Lung (tissue), 12 donors: ENCODE results near the gene TP53RK. TPM values are rescaled to one million over a fixed set of nuclear protein-coding genes. Genes with fewer than 3 reads are reported as not detected.

Experiments
- ATAC-seq: fragments of 200-7000 bp; cut with Tn5 transposase; one replicate; pipeline ENCODE4 v1.9.1; 2020; ENCODE audit warnings: moderate number of reproducible peaks; ENCODE audit not compliant: insufficient read depth, low FRiP score
- DNase-seq, 3 donors: peaks; one replicate each; pipeline ENCODE4 v3.0.0-alpha.2; 2013 to 2017
- H3K27ac ChIP-seq, 2 donors: one replicate each; pipeline ENCODE4 v1.5.1; 2013; ENCODE audit warnings: mild to moderate bottlenecking in 2 of 2, moderate library complexity in 2 of 2, control low read depth in 1 of 2, inconsistent platforms in 1 of 2, low read depth in 1 of 2, low read length in 1 of 2
- H3K27me3 ChIP-seq, 3 donors: one replicate each; pipeline ENCODE4 v1.5.1; 2013; ENCODE audit warnings: low read length in 2 of 3; ENCODE audit not compliant: control insufficient read depth in 3 of 3, insufficient read depth in 3 of 3
- H3K36me3 ChIP-seq, 4 donors: one replicate each; pipeline ENCODE4 v1.5.1; 2013; ENCODE audit warnings: low read length in 4 of 4, mild to moderate bottlenecking in 1 of 4, moderate library complexity in 1 of 4; ENCODE audit not compliant: control insufficient read depth in 4 of 4, insufficient read depth in 4 of 4
- H3K4me1 ChIP-seq, 5 donors: one replicate each; pipeline ENCODE4 v1.5.1; 2013; ENCODE audit warnings: low read length in 5 of 5, mild to moderate bottlenecking in 2 of 5, moderate library complexity in 1 of 5; ENCODE audit not compliant: control insufficient read depth in 5 of 5, insufficient read depth in 5 of 5
- H3K4me3 ChIP-seq: one replicate; pipeline ENCODE4 v1.5.1; 2013; ENCODE audit warnings: mild to moderate bottlenecking, control low read depth, moderate library complexity
- H3K9ac ChIP-seq, 2 donors: one replicate each; pipeline ENCODE4 v1.5.1; 2013; ENCODE audit warnings: low read length in 2 of 2, control low read depth in 1 of 2; ENCODE audit not compliant: insufficient read depth in 1 of 2
- H3K9me3 ChIP-seq, 4 donors: one replicate each; pipeline ENCODE4 v1.5.1; 2013; ENCODE audit warnings: low read length in 3 of 4, mild to moderate bottlenecking in 1 of 4, moderate library complexity in 1 of 4; ENCODE audit not compliant: control insufficient read depth in 4 of 4, insufficient read depth in 3 of 4
- WGBS, 2 donors: extraction: QIAGEN DNeasy Blood & Tissue Kit; methylation state at CpG; one replicate each; pipeline ENCODE4 v1.1.7; 2013; 5-methylcytosine and 5-hydroxymethylcytosine counted together
- polyA plus RNA-seq, 2 donors: library from polyadenylated mRNA; stranded (reverse); fragments of 200-250 nt; gene quantifications; one replicate each; pipeline ENCODE4 v1.2.1, GENCODE V29; 2013
- total RNA-seq, 2 donors: library from RNA; depleted of rRNA in 1 of 2; stranded (reverse); fragments of >200 nt in 1 of 2; gene quantifications; one replicate each; pipeline ENCODE4 v1.2.1, GENCODE V29; 2014 to 2021
- TF ChIP-seq, protein P1 (sequence below): IDR thresholded peaks from 2 replicates; pipeline ENCODE4 v1.5.1; 2012; ENCODE audit warnings: mild to moderate bottlenecking; ENCODE audit errors: control extremely low read depth, extremely low read depth
- donor health status: control.
- donor health status: control.
- donor health status: Bipolar disorder and iron deficiency.
- donor health status: healthy.
- donor health status: DM: yes; HTN: yes; CAD: no.

The TP53RK gene
- total and polyA plus RNA-seq, 4 donors = 11.6 to 15.7 (median 12.5) TPM

DNA sequence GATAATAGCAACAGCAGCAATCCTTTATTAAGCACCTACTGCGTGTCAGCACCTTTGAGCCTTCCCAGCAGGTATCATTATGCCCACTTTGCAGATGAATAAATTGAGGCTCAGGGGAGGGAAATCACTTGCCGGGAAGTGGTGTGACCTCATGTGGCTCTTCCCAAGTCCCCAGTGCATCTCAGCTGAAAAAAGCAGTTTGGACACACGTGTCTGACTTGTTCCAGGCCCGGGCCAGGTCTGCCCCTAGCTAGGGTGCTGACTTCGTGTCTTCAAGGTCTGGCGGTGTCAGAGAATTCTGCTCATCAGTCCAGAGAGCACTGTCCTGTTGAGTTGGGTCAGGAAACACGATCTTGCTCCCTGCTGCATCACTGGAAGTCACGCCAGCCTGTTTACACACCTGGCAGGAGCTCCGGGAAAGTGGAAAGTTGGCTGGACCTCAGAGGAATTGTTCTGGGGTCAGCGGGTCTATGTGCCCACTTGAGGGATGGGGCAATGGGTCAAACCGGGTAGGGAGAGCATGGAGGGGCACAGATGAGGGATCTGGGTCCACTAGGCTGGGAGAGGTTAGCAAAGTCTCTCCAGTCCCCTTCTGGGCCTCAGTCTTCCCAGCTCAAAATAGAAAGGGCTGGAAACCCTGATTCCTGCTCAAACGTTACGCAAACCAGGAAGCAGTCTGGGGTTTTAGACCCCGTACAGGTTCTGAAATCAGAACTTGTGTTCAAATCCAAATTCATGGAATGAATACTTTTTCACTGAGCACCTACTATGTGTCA lies 48.5 kb downstream of the TP53RK start:
- TF ChIP-seq, protein P1, sequence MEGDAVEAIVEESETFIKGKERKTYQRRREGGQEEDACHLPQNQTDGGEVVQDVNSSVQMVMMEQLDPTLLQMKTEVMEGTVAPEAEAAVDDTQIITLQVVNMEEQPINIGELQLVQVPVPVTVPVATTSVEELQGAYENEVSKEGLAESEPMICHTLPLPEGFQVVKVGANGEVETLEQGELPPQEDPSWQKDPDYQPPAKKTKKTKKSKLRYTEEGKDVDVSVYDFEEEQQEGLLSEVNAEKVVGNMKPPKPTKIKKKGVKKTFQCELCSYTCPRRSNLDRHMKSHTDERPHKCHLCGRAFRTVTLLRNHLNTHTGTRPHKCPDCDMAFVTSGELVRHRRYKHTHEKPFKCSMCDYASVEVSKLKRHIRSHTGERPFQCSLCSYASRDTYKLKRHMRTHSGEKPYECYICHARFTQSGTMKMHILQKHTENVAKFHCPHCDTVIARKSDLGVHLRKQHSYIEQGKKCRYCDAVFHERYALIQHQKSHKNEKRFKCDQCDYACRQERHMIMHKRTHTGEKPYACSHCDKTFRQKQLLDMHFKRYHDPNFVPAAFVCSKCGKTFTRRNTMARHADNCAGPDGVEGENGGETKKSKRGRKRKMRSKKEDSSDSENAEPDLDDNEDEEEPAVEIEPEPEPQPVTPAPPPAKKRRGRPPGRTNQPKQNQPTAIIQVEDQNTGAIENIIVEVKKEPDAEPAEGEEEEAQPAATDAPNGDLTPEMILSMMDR = no peak
- H3K9me3 ChIP-seq = no peaks in the 10 kb centered on the region
- H3K9ac ChIP-seq = no peak overlapping the region
- H3K4me1 ChIP-seq = no peaks in the 10 kb centered on the region
- H3K27me3 ChIP-seq = no peaks in the 10 kb centered on the region
- no peak overlapping the region for H3K27ac ChIP-seq
- 62 to 66% methylated on average over 14 of the region's 14 CpGs for WGBS, 2 donors
- DNase-seq (peak in 1 of 3 donors; percentile 16), ATAC-seq (no peak)
- H3K36me3 ChIP-seq = no peaks in the 10 kb centered on the region
- no peak overlapping the region for H3K4me3 ChIP-seq

DNA sequence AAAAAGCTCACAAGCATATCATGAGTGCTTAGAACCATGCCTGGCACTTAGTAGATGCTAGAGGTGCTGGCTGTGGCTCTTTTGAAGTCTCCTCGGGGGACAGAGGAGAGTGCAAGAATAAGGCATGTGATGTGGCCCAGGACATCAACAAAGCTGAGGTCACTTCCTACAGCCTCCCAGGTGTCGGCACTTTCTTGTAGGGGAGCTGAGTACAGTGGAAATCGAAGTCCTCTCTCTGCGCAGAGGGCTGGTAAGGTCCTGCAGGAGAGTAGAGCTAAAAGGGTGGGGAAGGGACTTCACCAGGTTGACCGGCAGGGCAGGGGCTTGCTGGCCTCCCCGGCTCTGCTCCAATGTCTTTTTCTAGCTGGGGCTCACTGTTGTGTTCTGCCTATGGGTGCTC lies 49.2 kb downstream of the TP53RK start:
- Histone ChIP-seq H3K36me3 (no peaks in the 10 kb centered on the region), H3K9me3 (no peaks in the 10 kb centered on the region), H3K9ac (no peak overlapping the region), H3K27me3 (no peaks in the 10 kb centered on the region), H3K4me3 (no peak overlapping the region), H3K27ac (no peak overlapping the region), H3K4me1 (no peaks in the 10 kb centered on the region)
- 79 to 80% methylated on average over 6 of the region's 6 CpGs for WGBS, 2 donors
- no peak for ATAC-seq
- TF ChIP-seq, protein P1 = no peak
- DNase-seq = no peak

DNA sequence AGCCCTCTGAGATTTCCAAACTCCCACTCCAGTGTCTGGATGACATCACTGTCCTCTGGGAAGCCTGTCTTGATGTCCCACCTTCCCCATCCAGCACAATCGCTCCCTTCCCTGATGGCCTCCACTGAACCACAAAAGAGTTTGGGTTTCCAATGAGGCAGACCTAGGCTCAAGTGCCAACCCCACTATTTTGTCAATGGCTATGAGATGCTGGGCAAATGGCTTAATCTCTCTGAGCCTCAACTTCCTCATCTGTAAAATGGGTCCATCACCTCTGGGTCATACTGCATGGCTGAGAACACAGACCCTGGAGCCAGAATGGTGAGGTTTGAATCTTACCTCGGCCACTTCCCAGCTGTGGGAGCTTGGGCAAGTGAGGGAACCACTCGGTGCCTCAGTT lies 49.7 kb downstream of the TP53RK start:
- H3K9ac ChIP-seq = no peak overlapping the region
- WGBS, 2 donors = 94 to 99% methylated on average over 3 of the region's 3 CpGs
- TF ChIP-seq, protein P1 = no peak
- ATAC-seq (no peak), DNase-seq (no peak)
- H3K27me3 ChIP-seq = no peaks in the 10 kb centered on the region
- H3K36me3 ChIP-seq = no peaks in the 10 kb centered on the region
- no peaks in the 10 kb centered on the region for H3K4me1 ChIP-seq
- H3K27ac ChIP-seq = no peak overlapping the region
- H3K9me3 ChIP-seq = no peaks in the 10 kb centered on the region
- H3K4me3 ChIP-seq = no peak overlapping the region

DNA sequence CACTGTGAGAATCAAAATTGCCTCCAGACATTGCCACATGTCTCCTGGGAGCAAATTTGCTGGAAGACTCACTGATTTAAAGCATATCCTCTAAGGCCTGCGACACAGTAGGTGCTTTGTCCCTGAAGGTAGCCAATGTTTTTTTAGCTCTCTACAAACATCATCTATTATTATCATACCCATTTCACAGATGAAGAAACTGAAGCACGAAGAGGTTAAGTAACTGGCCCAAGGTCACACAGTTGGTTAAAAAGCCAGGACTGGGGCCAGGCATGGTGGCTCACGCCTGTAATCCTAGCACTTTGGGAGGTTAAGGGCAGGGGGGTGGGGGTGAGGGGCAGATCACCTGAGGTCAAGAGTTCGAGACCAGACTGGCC lies 50.4 kb downstream of the TP53RK start:
- H3K9me3 ChIP-seq = no peaks in the 10 kb centered on the region
- no peak overlapping the region for H3K9ac ChIP-seq
- H3K27me3 ChIP-seq = no peaks in the 10 kb centered on the region
- no peaks in the 10 kb centered on the region for H3K36me3 ChIP-seq
- H3K4me1 ChIP-seq = no peaks in the 10 kb centered on the region
- no peak overlapping the region for H3K4me3 ChIP-seq
- 92 to 93% methylated on average over 4 of the region's 4 CpGs for WGBS, 2 donors
- ATAC-seq (no peak), DNase-seq (no peak)
- H3K27ac ChIP-seq = no peak overlapping the region
- TF ChIP-seq, protein P1 = no peak
